ENCODE data around the gene IL2RA. TPM values are rescaled to one million over a fixed set of nuclear protein-coding genes. Genes with fewer than 3 reads are reported as not detected.

IL2RA gene
- total RNA-seq, 1 experiment from 2014 or later = not detected

- H3K4me1 ChIP-seq (ENCODE audit: insufficient read depth, low read length) = peaks cover 6% of the 10 kb centered on the region; the same call in 1 of the 2 replicates
- no peaks in the 10 kb centered on the region for H3K27me3 ChIP-seq (ENCODE audit: low read length)
- H3K4me2 ChIP-seq (ENCODE audit: low read length) = no peak overlapping the region
- ChIA-PET POLR2A (ENCODE audit: unreplicated experiment) (no interaction called here), CTCF (no interaction called here)
- H3K9me3 ChIP-seq (ENCODE audit: low read length) = no peaks in the 10 kb centered on the region
- H3K4me3 ChIP-seq (ENCODE audit: low read length) = no peak overlapping the region
- no peaks in the 10 kb centered on the region for H3K79me2 ChIP-seq (ENCODE audit: low read length)
- no peaks in the 10 kb centered on the region for H3K9me2 ChIP-seq (replicated peaks; ENCODE audit: low read length)
- H2AFZ ChIP-seq (ENCODE audit: low read length) = no peak overlapping the region
- H3K9ac ChIP-seq (ENCODE audit: low read length) = no peak overlapping the region
- intact Hi-C loops (cut with micrococcal nuclease) = loop anchor here (5.0 kb wide), 1 partner anchor 43 kb away; no protein-coding TSS in a partner anchor
- TF ChIP-seq EZH2 (IDR thresholded peaks at IDR 0.05; ENCODE audit: low read length, unreplicated experiment) = no peak
- no peak for TF ChIP-seq CTCF (conservative IDR thresholded peaks at IDR 0.05; ENCODE audit: low read depth, low read length)
- no peak for TF ChIP-seq EZH2phosphoT487 (IDR thresholded peaks at IDR 0.05; ENCODE audit: borderline replicate concordance, low read length)
- no peaks in the 10 kb centered on the region for H4K20me1 ChIP-seq (ENCODE audit: low read length)
- BruUV-seq (replicated peaks) = no TSS peak
- no peak overlapping the region for H3K27ac ChIP-seq (ENCODE audit: low read length)
- DNase-seq = no peak
- H3F3A ChIP-seq (ENCODE audit: low read length, unreplicated experiment) = no peaks in the 10 kb centered on the region
- no peak for ATAC-seq
- no peaks in the 10 kb centered on the region for H3K36me3 ChIP-seq (ENCODE audit: low read depth, low read length)
Measured at GRCh38 chr10:6054884-6055283, 7.3 kb downstream of the IL2RA start.

- ATAC-seq (no peak), DNase-seq (no peak)
- Histone ChIP-seq H3K27me3 (ENCODE audit: low read length) (no peaks in the 10 kb centered on the region), H2AFZ (ENCODE audit: low read length) (no peak overlapping the region), H3K36me3 (ENCODE audit: low read depth, low read length) (no peaks in the 10 kb centered on the region), H3K9me3 (ENCODE audit: low read length) (no peaks in the 10 kb centered on the region), H3K79me2 (ENCODE audit: low read length) (no peaks in the 10 kb centered on the region), H3K4me3 (ENCODE audit: low read length) (no peak overlapping the region), H3K9me2 (replicated peaks; ENCODE audit: low read length) (no peaks in the 10 kb centered on the region), H3F3A (ENCODE audit: low read length, unreplicated experiment) (no peaks in the 10 kb centered on the region), H3K27ac (ENCODE audit: low read length) (no peak overlapping the region), H3K9ac (ENCODE audit: low read length) (no peak overlapping the region), H3K4me2 (ENCODE audit: low read length) (no peak overlapping the region), H3K4me1 (ENCODE audit: insufficient read depth, low read length) (peaks cover 6% of the 10 kb centered on the region; the same call in 1 of the 2 replicates), H4K20me1 (ENCODE audit: low read length) (no peaks in the 10 kb centered on the region)
- ChIA-PET CTCF (no interaction called here), POLR2A (ENCODE audit: unreplicated experiment) (no interaction called here)
- no peak for TF ChIP-seq CTCF (conservative IDR thresholded peaks at IDR 0.05; ENCODE audit: low read depth, low read length)
- TF ChIP-seq EZH2phosphoT487 (IDR thresholded peaks at IDR 0.05; ENCODE audit: borderline replicate concordance, low read length) = no peak
- TF ChIP-seq EZH2 (IDR thresholded peaks at IDR 0.05; ENCODE audit: low read length, unreplicated experiment) = no peak
- intact Hi-C loops (cut with micrococcal nuclease) = loop anchor here (5.0 kb wide), 1 partner anchor 42 kb away; no protein-coding TSS in a partner anchor
- BruUV-seq (replicated peaks) = no TSS peak
Measured at GRCh38 chr10:6053816-6054631, 8.1 kb downstream of the IL2RA start.

- H3K9ac ChIP-seq (ENCODE audit: low read length) = no peak overlapping the region
- H3K9me3 ChIP-seq (ENCODE audit: low read length) = no peaks in the 10 kb centered on the region
- intact Hi-C loops (cut with micrococcal nuclease) = loop anchor here (5.0 kb wide), 1 partner anchor 41 kb away; no protein-coding TSS in a partner anchor
- ATAC-seq = no peak
- CTCF ChIA-PET = no interaction called here
- H3K27me3 ChIP-seq (ENCODE audit: low read length) = no peaks in the 10 kb centered on the region
- H3K4me2 ChIP-seq (ENCODE audit: low read length) = no peak overlapping the region
- no peak for TF ChIP-seq EZH2 (IDR thresholded peaks at IDR 0.05; ENCODE audit: low read length, unreplicated experiment)
- no peak for TF ChIP-seq EZH2phosphoT487 (IDR thresholded peaks at IDR 0.05; ENCODE audit: borderline replicate concordance, low read length)
- TF ChIP-seq CTCF (conservative IDR thresholded peaks at IDR 0.05; ENCODE audit: low read depth, low read length) = no peak
- H3K9me2 ChIP-seq (replicated peaks; ENCODE audit: low read length) = no peaks in the 10 kb centered on the region
- no TSS peak for BruUV-seq (replicated peaks)
- no peak overlapping the region for H3K27ac ChIP-seq (ENCODE audit: low read length)
- H3K4me1 ChIP-seq (ENCODE audit: insufficient read depth, low read length) = peaks cover 6% of the 10 kb centered on the region; the same call in 1 of the 2 replicates
- no peak overlapping the region for H2AFZ ChIP-seq (ENCODE audit: low read length)
- POLR2A ChIA-PET (ENCODE audit: unreplicated experiment) = no interaction called here
- DNase-seq = no peak
- H3F3A ChIP-seq (ENCODE audit: low read length, unreplicated experiment) = no peaks in the 10 kb centered on the region
- no peaks in the 10 kb centered on the region for H4K20me1 ChIP-seq (ENCODE audit: low read length)
- no peak overlapping the region for H3K4me3 ChIP-seq (ENCODE audit: low read length)
- H3K79me2 ChIP-seq (ENCODE audit: low read length) = no peaks in the 10 kb centered on the region
- H3K36me3 ChIP-seq (ENCODE audit: low read depth, low read length) = no peaks in the 10 kb centered on the region
Measured at GRCh38 chr10:6053303-6053702, 8.9 kb downstream of the IL2RA start.

Data from PC-3 (cell line).